Activated CD8-positive, alpha-beta memory T cell treated with anti-CD3 and anti-CD28 coated beads for 36 hours (primary cell): Measurements from ENCODE around the gene PHF8. TPM values are rescaled to one million over a fixed set of nuclear protein-coding genes. Genes with fewer than 3 reads are reported as not detected.

Experiments
- CTCF ChIA-PET: fragments of 350-600 bp; sonication (Branson Sonifier 250); formaldehyde crosslinking; loops from one replicate; lab custom pipeline; 2021; ENCODE audit warnings: antibody characterized with exemption; lab: Charles Lee
- POLR2A ChIA-PET: fragments of 350-600 bp; sonication (Branson Sonifier 250); formaldehyde crosslinking; loops from one replicate; lab custom pipeline; 2021; ENCODE audit warnings: antibody characterized with exemption; lab: Charles Lee
- total RNA-seq, 2 experiments: library from RNA; stranded (reverse); gene quantifications; one replicate each; pipeline ENCODE4 v1.2.3, GENCODE V29; 2021

The PHF8 gene
- total RNA-seq, 2 experiments from 2014 or later: 38.6 to 42.5 TPM

DNA sequence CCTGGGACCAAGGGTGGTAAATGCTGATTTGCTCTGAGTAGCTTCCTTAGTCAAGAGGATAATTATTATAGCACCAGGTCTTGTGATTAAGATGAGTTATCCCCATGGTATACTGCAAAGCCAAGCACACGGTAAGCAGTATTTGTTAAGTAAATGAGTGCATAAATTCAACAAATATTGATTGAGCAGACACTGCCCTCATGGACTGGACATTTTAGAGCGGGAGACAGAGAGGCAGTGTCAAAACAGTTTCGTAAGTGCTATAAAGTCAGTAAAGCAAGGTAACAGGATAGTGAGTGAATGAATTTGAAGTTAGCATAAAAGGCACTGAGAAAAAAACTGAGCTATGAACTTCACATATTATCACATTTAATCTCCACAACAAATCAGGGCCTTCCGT is 13.9 kb downstream of the PHF8 start:
- ChIA-PET CTCF (no interaction called here), POLR2A (no interaction called here)

- ChIA-PET CTCF (no interaction called here), POLR2A (interaction anchor here (0.6 kb wide), 1 partner anchor 13 kb away, joined by 3 read pairs; no protein-coding TSS in a partner anchor)
These were observed 14.6 kb downstream of the PHF8 start for GRCh38 chrX:54029529-54030143.

DNA sequence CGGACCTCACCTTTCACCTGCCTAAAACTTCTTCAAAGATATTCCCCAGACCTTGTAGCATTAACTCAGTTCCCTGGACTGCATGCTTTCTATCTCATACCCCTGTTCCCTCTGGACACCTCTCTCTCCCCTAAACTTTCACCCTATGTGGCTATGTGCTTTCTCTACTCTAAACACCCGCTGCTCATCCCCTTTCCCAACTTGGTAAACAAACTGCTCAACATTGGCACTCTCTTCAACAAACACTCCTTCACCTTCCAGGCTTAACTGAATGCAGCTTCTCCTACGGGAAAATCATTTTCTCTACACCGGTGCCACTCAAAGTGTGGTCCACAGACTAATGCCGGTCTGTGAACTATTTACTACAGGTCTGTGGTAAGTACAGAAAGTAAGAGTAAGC is 19.9 kb downstream of the PHF8 start:
- CTCF ChIA-PET: no interaction called here
- POLR2A ChIA-PET: no interaction called here

DNA sequence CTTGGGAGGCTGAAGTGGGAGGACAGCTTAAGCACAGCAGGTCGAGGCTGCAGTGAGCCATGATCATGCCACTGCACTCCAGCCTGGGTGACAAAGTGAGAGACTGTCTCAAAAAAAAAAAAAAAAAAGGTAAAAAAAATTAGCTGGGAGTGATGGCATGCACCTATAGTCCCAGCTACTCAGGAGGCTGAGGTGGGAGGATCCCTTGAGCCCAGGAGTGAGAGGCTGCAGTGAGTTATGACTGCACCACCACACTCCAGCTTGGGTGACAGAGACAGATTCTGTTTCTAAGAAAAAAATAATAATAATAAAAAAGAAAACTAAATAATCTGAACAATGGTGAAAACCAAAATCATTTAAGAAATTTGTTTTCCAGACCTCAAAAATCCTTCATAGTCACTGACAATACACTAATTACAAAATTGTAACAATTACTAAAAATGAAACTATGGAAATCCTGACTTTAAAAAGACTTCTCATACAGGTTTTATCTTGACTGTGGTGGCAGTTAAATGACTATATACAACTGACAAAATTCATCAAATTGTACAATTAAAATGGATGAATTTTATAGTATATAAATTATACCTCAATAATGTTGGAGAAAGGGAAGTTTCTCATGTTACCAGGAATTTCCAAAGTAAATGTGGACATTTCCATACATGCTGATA is 31.3 kb downstream of the PHF8 start:
- POLR2A ChIA-PET: interaction anchor here (0.6 to 0.7 kb wide), 2 partner anchors 26 to 31 kb away, joined by 5 to 7 read pairs; no protein-coding TSS in a partner anchor
- CTCF ChIA-PET: interaction anchor here (0.6 kb wide), 1 partner anchor 64 kb away, joined by 3 read pairs; no protein-coding TSS in a partner anchor

GRCh38 chrX:54007682-54008081 is 36.6 kb downstream of the PHF8 start:
- POLR2A ChIA-PET: no interaction called here
- CTCF ChIA-PET: no interaction called here

DNA sequence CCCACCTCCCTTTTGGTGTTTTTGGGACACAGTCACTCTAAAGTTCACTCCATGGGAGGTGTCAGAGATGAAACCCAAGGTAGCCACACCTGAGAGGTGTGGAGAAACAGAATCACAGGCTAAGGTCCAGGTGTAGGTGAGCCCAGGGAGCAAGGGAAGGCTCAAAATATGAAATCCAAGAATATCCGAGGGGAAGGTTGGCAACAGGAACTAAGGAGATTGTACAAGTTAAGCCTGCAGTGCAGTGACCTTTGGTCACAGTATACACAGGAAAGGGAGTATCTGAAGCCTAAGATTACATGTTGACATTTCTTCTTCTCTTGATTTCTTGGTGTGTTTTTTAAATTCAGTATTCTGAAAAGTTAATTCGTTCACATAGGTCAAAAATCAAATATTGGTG is 46.5 kb downstream of the PHF8 start:
- ChIA-PET POLR2A (no interaction called here), CTCF (no interaction called here)

DNA sequence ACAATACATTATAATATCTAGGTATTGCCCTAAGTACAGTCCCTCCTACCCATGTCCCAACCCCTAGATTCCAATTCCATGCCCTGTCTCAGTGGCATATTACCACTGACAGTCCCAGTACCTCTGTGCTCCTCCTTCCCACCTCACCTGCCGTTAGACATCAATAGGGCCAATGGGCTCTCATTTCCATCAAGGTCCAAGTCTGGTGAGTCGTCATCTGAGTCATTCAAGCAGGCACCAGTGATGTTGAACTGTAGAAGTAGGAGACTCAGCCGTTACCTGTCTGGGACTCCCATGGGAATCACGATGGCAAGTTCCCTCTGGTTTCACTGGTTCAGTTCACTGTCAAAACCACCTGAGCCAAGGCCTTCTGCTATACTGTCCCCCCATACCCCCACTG is 51.7 kb downstream of the PHF8 start:
- ChIA-PET CTCF (no interaction called here), POLR2A (no interaction called here)

GRCh38 chrX:53990171-53990570 is 54.1 kb downstream of the PHF8 start:
- ChIA-PET POLR2A (no interaction called here), CTCF (interaction anchor here (1.0 kb wide), 1 partner anchor 11 kb away, joined by 3 read pairs; no protein-coding TSS in a partner anchor)

- POLR2A ChIA-PET: no interaction called here
- CTCF ChIA-PET: no interaction called here
These were observed 59.4 kb downstream of the PHF8 start for GRCh38 chrX:53984895-53985294.

- CTCF ChIA-PET: no interaction called here
- POLR2A ChIA-PET: no interaction called here
These were observed 69.7 kb downstream of the PHF8 start for GRCh38 chrX:53974529-53974928.

DNA sequence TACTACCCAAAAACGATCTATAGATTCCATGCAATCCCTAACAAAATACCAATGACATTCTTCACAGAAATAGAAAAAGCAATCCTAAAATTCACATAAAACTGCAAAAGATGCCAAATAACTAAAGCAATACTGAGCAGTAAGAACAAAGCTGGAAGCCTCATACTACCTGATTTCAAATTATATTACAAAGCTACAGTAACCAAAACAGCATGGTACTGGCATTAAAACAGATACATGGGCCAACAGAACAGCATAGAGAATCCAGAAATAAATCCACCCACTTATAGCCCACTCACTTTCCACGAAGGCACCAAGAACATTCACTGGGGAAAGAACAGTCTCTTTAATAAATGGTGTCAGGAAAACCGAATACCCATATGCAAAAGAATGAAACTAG is 74.7 kb downstream of the PHF8 start:
- ChIA-PET POLR2A (no interaction called here), CTCF (no interaction called here)

GRCh38 chrX:53950130-53950733 is 94.0 kb downstream of the PHF8 start:
- POLR2A ChIA-PET: interaction anchor here (0.6 kb wide), 1 partner anchor 278 kb away, joined by 4 read pairs; no protein-coding TSS in a partner anchor
- CTCF ChIA-PET: no interaction called here

- CTCF ChIA-PET: no interaction called here
- POLR2A ChIA-PET: no interaction called here
These were observed 104.1 kb downstream of the PHF8 start for GRCh38 chrX:53940180-53940579.

DNA sequence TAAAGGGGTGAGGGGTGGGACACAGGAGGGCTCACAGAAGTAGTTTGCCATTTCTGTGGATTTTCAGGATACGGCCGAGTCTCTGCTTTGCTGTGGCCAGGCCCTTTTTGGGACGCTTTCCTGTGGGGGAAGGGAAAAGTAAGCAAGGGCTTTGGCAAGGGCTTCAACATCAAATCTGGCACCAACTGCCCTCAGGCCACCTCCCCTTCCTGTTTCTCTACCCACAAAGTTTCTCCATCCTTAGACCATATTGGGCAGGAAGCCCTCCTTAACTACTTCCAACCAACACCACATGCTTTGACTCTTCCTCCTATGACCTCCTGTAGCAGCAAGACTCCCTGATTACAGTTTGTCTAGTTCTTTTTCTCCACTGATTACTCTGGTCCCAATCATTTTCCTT is 105.1 kb downstream of the PHF8 start:
- CTCF ChIA-PET: no interaction called here

DNA sequence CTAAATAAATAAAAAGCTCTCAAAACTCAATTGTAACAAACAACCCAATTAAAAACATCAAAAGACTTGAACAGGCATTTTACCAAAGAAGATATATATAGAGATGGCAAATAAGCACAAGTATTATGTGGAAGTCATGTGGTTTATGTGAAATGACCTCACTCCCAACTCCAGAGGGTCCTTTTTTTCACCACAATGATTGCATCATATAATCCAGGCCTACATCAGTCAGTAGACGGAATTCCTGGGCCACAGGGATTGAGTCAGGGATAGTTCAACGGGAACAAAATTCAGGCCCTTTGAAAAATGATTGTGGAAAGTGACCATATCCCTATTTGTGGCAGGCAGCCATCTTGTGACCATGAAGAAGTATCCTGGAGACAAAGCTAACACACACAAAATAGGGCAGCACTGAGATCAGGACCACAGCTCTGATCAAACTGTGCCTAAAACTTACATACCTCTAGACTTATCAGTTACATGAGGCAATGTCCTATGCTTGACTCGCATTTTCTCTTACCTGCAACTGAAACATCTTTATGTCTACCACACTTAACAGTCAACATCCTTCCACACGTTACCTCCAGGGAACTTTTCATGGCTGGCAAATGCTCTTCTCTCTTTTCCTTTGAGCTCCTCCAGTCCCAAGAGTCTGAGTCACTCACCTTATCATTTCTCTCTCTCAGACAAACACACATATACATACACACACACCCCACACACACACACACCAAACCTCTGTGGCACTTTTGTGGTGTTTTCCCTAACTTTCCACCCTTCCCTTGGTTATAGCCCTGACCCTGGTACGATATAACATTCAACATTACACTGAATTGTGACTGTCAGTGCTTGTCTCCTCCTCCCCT is 113.5 kb downstream of the PHF8 start:
- ChIA-PET CTCF (no interaction called here), POLR2A (interaction anchor here (0.6 kb wide), 2 partner anchors 25 to 396 kb away, joined by 3 to 7 read pairs; no protein-coding TSS in a partner anchor)

More for the DNA sequence above, 105.1 kb downstream of the PHF8 start:
- POLR2A ChIA-PET: no interaction called here

DNA sequence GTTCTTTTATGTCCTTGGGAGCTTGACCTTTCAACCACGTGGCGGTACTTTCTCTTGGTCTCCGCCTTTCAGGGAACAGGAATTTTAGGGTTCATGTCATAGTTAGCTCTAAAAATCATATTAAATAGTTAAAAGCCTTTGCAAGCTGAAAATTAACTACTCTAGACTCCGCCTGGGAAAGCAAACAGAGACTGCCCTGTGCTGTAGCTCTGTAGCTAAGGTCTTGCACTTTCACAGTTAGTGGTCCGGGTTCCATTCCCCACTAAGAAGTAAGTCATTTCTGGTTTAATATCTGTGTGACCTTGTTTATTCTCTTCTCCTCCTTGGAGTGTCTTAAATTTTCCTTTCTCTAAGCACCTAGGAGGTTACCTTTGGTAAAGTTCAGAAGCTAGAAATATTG is 118.2 kb downstream of the PHF8 start:
- POLR2A ChIA-PET: no interaction called here
- CTCF ChIA-PET: interaction anchor here (0.6 kb wide), 1 partner anchor 444 kb away, joined by 3 read pairs; no protein-coding TSS in a partner anchor

DNA sequence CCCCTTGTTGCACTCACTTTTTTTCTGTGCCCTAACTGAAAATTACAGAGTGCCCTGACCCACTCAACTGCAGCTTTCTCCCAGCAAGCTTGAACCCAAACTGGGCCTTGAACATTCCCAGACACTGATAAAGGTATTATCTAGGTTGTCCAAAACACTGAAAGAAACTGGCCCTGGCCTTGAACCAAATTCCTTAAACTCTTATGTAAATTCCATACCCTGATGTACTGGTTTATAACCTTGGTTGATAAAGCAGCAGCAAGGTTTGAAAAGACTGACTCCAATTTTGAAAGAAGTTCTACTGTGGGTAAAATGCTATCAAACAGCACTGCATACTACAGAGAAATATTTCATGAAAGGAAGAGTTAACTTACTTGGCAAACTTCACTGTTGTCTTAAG is 125.6 kb downstream of the PHF8 start:
- CTCF ChIA-PET: no interaction called here
- POLR2A ChIA-PET: no interaction called here

GRCh38 chrX:53900623-53901022 is 143.7 kb downstream of the PHF8 start:
- CTCF ChIA-PET: no interaction called here
- POLR2A ChIA-PET: no interaction called here

GRCh38 chrX:53895270-53895669 is 149.0 kb downstream of the PHF8 start:
- ChIA-PET POLR2A (no interaction called here), CTCF (interaction anchor here (0.9 kb wide), 1 partner anchor 93 kb away, joined by 3 read pairs; no protein-coding TSS in a partner anchor)
